ENCODE data around the gene SIN3B.

SIN3B gene

GRCh38 chr19:16849168-16849567 is 20.0 kb downstream of the SIN3B start:
- Histone ChIP-seq H3K79me2 (no peaks in the 10 kb centered on the region), H3K9ac (no peak overlapping the region), H3K4me1 (no peaks in the 10 kb centered on the region), H3K27me3 (ENCODE audit: control insufficient read depth, insufficient read depth, low read length) (no peaks in the 10 kb centered on the region), H3K27ac (no peak overlapping the region), H3K4me3 (ENCODE audit: low read depth, low read length) (no peak overlapping the region), H2AFZ (no peak overlapping the region), H3K9me3 (ENCODE audit: control insufficient read depth, low read length) (no peaks in the 10 kb centered on the region), H3K36me3 (ENCODE audit: control insufficient read depth, insufficient read depth, low read length) (no peaks in the 10 kb centered on the region), H3K4me2 (ENCODE audit: low read length) (no peak overlapping the region)
- no peak for TF ChIP-seq CTCF (IDR thresholded peaks at IDR 0.05)

DNA sequence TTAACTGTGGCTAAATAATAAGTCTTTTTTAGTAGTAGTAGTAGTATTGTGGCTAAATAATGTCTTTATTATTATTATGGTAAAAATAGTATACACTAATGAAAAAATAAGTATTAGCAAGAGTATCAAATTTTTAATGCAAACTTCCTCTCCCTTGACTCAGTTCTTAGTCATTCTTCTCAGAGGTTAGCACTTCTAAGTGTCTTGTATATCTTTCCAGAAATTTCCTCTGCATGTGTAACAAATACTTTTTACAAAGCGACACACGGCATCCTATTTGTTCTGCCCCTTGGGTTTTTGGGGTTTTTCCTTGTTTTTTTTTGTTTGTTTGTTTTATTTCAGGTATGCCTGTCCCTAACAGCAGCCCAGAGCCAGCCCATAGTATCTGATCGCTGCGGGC is 20.9 kb downstream of the SIN3B start:
- H3K27me3 ChIP-seq (ENCODE audit: control insufficient read depth, insufficient read depth, low read length) = no peaks in the 10 kb centered on the region
- no peak for TF ChIP-seq CTCF (IDR thresholded peaks at IDR 0.05)

GRCh38 chr19:16851031-16851712 is 22.0 kb downstream of the SIN3B start:
- Histone ChIP-seq H3K36me3 (ENCODE audit: control insufficient read depth, insufficient read depth, low read length) (no peaks in the 10 kb centered on the region), H3K4me1 (no peaks in the 10 kb centered on the region), H3K27ac (no peak overlapping the region), H3K27me3 (ENCODE audit: control insufficient read depth, insufficient read depth, low read length) (no peaks in the 10 kb centered on the region), H2AFZ (no peak overlapping the region), H3K9ac (no peak overlapping the region), H3K79me2 (no peaks in the 10 kb centered on the region), H3K4me3 (ENCODE audit: low read depth, low read length) (no peak overlapping the region), H3K4me2 (ENCODE audit: low read length) (no peak overlapping the region), H3K9me3 (ENCODE audit: control insufficient read depth, low read length) (no peaks in the 10 kb centered on the region)
- TF ChIP-seq CTCF (IDR thresholded peaks at IDR 0.05) = no peak

More for the DNA sequence above, 20.9 kb downstream of the SIN3B start:
- no peak overlapping the region for H2AFZ ChIP-seq
- no peaks in the 10 kb centered on the region for H3K4me1 ChIP-seq
- no peak overlapping the region for H3K9ac ChIP-seq
- no peak overlapping the region for H3K27ac ChIP-seq
- H3K9me3 ChIP-seq (ENCODE audit: control insufficient read depth, low read length) = no peaks in the 10 kb centered on the region
- no peaks in the 10 kb centered on the region for H3K79me2 ChIP-seq
- H3K36me3 ChIP-seq (ENCODE audit: control insufficient read depth, insufficient read depth, low read length) = no peaks in the 10 kb centered on the region
- H3K4me2 ChIP-seq (ENCODE audit: low read length) = no peak overlapping the region
- H3K4me3 ChIP-seq (ENCODE audit: low read depth, low read length) = no peak overlapping the region

GRCh38 chr19:16853066-16853465 is 23.9 kb downstream of the SIN3B start:
- H3K9me3 ChIP-seq (ENCODE audit: control insufficient read depth, low read length) = no peaks in the 10 kb centered on the region
- no peaks in the 10 kb centered on the region for H3K79me2 ChIP-seq
- H3K4me1 ChIP-seq = no peaks in the 10 kb centered on the region
- no peak overlapping the region for H3K4me2 ChIP-seq (ENCODE audit: low read length)
- no peak overlapping the region for H3K27ac ChIP-seq
- H3K36me3 ChIP-seq (ENCODE audit: control insufficient read depth, insufficient read depth, low read length) = no peaks in the 10 kb centered on the region
- H3K4me3 ChIP-seq (ENCODE audit: low read depth, low read length) = no peak overlapping the region
- H2AFZ ChIP-seq = no peak overlapping the region
- TF ChIP-seq CTCF (IDR thresholded peaks at IDR 0.05) = no peak
- no peak overlapping the region for H3K9ac ChIP-seq
- no peaks in the 10 kb centered on the region for H3K27me3 ChIP-seq (ENCODE audit: control insufficient read depth, insufficient read depth, low read length)

DNA sequence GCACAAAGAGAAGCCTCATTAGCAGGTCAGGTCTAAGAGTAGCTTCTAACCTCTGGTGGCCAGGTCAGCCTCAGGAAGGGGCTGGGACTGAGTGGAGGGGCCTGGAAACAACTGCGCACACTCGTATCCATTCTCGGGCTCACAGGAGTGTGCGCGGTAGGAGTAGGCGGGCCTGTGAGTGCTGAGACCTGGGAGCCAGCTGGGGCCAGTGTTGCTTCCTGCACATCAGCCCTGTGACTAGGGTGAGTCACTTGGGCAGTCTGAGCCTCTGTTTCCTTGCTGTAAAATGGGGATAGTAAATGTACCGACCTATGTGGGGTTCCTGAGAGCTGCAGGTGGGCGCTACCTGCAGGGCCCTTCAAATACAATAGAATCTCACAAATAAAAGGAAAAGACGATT is 26.9 kb downstream of the SIN3B start:
- Histone ChIP-seq H3K9ac (no peak overlapping the region), H3K4me2 (ENCODE audit: low read length) (no peak overlapping the region), H3K36me3 (ENCODE audit: control insufficient read depth, insufficient read depth, low read length) (no peaks in the 10 kb centered on the region), H3K4me3 (ENCODE audit: low read depth, low read length) (no peak overlapping the region), H3K9me3 (ENCODE audit: control insufficient read depth, low read length) (no peaks in the 10 kb centered on the region), H3K79me2 (no peaks in the 10 kb centered on the region), H2AFZ (no peak overlapping the region), H3K4me1 (no peaks in the 10 kb centered on the region), H3K27me3 (ENCODE audit: control insufficient read depth, insufficient read depth, low read length) (no peaks in the 10 kb centered on the region), H3K27ac (no peak overlapping the region)
- no peak for TF ChIP-seq CTCF (IDR thresholded peaks at IDR 0.05)

Measured in parathyroid adenoma (tissue), 2 donors.